LNCAP (cell line): ENCODE measurements around the gene CACNG7.

Experiments
- CTCF ChIP-seq: fragments of 450-650 bp; IDR thresholded peaks from 2 replicates; pipeline ENCODE4 v1.5.1; 2017; ENCODE audit warnings: mild to moderate bottlenecking

CACNG7 gene

GRCh38 chr19:53978975-53979801, 70.1 kb downstream of the CACNG7 start:
- no peak for TF ChIP-seq CTCF

DNA sequence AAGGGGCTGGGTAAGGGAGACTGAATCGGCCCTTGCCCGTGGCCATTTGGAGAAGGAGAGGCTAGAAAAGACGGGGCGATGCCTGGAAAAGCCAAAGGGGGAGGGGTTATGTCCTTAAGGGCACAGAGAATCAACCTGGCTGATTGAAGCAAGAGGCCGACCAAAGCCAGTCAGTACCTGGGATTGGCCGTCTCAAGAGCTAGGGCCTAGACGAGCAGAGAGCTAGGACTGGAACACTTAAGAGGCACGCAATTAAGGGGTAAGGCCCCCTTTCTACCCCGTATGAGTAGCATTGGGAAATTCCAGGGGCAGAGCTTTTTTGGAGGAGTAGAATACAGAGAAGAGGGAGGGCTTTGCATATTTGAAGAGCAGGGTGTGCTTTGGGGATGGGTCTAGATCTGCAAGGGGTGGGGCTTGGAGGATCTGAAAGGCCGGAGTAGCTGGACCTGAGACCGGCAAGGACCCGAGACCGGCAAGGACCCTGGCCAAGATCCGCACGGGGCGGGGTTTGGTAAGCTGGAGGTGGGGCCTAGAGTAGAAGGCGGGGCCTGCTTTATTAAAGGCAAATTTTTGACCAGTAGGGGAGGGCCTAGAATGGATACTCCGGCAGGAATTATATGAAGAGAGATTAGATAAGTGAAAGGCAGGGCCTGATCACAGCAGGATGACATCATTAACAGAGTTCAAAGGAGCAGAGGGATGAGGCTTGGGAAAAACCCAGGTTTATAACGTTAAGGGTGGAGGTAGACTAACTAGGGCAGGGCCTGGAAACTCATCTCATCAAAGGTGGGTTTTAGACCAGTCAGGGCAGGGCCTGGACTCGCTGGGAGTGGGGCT, 71.7 kb downstream of the CACNG7 start:
- TF ChIP-seq CTCF: no peak

GRCh38 chr19:53981376-53981951, 72.4 kb downstream of the CACNG7 start:
- TF ChIP-seq CTCF: no peak

DNA sequence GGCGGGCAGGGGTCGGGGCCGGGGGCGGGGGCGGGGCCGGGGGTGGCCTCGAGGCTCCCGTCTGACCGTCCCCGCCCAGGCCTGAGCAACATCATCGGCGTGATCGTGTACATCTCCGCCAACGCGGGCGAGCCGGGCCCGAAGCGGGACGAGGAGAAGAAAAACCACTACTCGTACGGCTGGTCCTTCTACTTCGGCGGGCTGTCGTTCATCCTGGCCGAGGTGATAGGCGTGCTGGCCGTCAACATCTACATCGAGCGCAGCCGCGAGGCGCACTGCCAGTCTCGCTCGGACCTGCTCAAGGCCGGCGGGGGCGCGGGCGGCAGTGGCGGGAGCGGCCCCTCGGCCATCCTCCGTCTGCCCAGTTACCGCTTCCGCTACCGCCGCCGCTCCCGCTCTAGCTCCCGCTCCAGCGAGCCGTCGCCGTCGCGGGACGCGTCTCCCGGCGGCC, 72.9 kb downstream of the CACNG7 start:
- no peak for TF ChIP-seq CTCF

- TF ChIP-seq CTCF: no peak
Measured at GRCh38 chr19:53982611-53983010, 73.5 kb downstream of the CACNG7 start.

DNA sequence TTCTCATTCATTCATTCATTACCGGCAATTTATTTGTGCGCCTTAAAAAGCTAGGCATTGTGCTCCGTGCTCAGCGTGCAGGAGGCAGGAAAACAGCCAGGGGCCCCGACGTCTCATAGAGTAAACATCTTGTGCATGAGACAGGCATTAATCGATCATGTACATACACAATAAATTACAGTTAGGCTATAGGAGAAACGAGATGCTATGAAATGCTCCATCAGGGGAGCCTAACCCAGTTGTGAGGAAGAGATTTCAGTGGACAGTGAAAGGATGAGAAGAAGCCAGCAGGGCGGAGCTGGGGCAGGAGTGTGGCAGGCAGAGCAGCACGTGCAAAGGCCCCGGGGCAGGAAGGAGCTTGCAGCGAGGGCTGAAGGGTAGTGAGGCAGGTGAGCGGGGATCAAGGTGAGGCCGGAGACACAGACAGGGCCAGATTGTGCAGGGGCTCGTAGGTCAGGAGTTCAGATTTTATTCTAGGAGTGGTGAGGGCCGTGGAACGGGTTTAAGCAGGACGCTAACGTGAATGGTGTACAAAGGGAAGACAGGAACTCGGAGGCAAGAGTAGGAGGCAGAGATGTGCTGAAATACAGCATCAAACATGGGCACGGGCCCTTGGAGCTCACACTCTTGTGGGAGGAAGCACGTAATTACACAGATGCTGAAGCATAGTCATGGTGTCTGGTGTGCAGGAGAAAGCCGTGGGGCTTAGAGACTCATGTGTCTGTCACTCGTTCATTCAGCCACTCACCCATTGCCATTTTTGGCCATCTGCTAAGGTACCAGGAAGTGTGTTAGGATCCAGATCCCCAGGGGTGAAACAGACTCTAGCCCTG, 74.6 kb downstream of the CACNG7 start:
- TF ChIP-seq CTCF: no peak

DNA sequence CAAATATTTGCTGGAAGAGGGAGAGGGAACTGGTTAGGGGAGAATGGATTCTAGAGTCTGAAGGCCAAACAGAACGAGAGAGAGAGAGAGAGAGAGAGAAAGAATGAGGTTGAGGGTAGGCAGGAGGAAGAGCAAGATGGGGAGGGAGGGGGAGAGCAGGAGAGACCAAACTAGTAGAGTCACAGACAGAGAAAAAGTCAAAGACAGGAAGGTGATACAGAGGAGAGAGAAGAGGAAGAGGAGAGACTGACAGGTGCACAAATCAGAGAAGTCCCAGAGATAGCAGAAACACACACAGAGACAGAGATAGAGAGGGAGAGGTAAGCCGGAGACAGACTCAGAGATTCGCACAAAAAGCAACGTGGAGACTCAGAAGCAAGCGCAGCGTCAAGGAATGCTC, 76.8 kb downstream of the CACNG7 start:
- no peak for TF ChIP-seq CTCF
